Mucosa of rectum (tissue), 2 donors: ENCODE measurements around the gene GSTM3.
"Not testable (repeated sequence)": the region's sequence is repeated elsewhere in the genome, so short reads cannot be mapped to it uniquely, and the experiment has no call there.

Experiments
- H3K27ac ChIP-seq, 2 donors: one replicate each; pipeline ENCODE4 v1.7.0; 2013; ENCODE audit warnings: inconsistent platforms in 2 of 2, low read depth in 2 of 2, low read length in 2 of 2
- H3K27me3 ChIP-seq, 2 donors: one replicate each; pipeline ENCODE4 v1.7.0; 2013; ENCODE audit warnings: low read length in 2 of 2; ENCODE audit not compliant: control insufficient read depth in 2 of 2, insufficient read depth in 2 of 2
- H3K36me3 ChIP-seq, 2 donors: one replicate each; pipeline ENCODE4 v1.7.0; 2013; ENCODE audit warnings: low read length in 2 of 2; ENCODE audit not compliant: control insufficient read depth in 2 of 2, insufficient read depth in 2 of 2
- H3K4me1 ChIP-seq, 2 donors: one replicate each; pipeline ENCODE4 v1.7.0; 2013; ENCODE audit warnings: low read length in 2 of 2, mild to moderate bottlenecking in 1 of 2; ENCODE audit not compliant: control insufficient read depth in 2 of 2, insufficient read depth in 2 of 2
- H3K4me3 ChIP-seq, 2 donors: one replicate each; pipeline ENCODE4 v1.7.0; 2013; ENCODE audit warnings: low read length in 2 of 2
- H3K9ac ChIP-seq, 2 donors: one replicate each; pipeline ENCODE4 v1.7.0; 2013; ENCODE audit warnings: low read length in 2 of 2, low read depth in 1 of 2, mild to moderate bottlenecking in 1 of 2
- H3K9me3 ChIP-seq, 2 donors: one replicate each; pipeline ENCODE4 v1.7.0; 2013; ENCODE audit warnings: low read length in 2 of 2; ENCODE audit not compliant: control insufficient read depth in 2 of 2
- donor health status: healthy.
- donor health status: Normal muscosa, but diverticular disease.

The GSTM3 gene

DNA sequence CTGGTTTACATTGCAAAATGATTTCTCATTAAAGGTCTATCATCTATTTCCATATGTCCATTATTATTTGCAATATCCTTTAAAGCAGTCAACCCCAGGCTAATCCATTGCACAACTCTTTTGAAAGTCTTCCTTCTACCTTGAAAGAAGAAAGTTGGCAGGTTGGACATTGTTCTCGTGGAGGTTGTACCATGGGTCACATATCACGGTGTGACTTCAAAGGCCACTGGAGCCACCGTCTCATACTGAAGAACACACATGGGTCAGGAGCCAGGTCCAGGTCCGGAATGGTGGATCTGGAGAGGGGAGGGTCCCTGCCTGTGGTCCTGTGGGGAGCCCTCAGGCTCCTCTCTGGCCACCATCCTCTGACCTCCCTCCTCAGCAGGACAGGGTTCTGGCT lies 54.9 kb downstream of the GSTM3 start:
- not testable (repeated sequence) for H3K36me3 ChIP-seq, H3K9ac ChIP-seq, H3K4me3 ChIP-seq, H3K27me3 ChIP-seq, H3K9me3 ChIP-seq, H3K4me1 ChIP-seq, H3K27ac ChIP-seq

DNA sequence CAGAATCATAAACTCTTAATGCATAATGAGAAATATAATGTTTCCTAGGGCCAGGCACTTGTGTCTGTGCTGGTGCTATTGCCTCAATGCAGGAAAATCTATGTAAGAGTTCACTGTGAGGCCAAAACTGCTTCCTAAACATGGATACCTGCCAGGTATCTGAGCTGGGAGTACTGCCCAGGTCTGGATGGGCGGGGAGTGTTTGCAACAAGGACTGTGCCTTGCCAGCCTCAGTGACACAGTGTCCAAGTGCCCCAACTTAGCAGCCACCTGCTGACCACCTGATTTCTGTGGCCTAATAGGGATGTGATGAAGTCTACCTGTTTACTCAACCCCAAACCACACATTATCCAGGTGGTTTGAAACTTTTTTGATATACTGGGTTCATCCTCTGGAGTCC lies 55.4 kb downstream of the GSTM3 start:
- H3K9ac ChIP-seq, H3K27ac ChIP-seq: not testable (repeated sequence)

DNA sequence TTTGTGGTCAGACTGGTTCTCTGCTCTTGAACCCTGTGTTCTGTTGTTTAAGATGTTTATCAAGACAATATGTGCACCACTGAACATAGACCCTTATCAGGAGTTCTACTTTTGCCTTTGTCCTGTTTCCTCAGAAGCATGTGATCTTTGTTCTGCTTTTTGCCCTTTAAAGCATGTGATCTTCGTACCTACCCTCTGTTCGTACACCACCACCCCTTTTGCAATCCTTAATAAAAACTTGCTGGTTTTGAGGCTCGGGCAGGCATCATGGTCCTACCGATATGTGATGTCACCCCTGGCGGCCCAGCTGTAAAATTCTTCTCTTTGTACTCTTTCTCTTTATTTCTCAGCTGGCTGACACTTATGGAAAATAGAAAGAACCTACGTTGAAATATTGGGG lies 56.1 kb downstream of the GSTM3 start:
- not testable (repeated sequence) for H3K9ac ChIP-seq, H3K27me3 ChIP-seq, H3K4me3 ChIP-seq, H3K9me3 ChIP-seq, H3K4me1 ChIP-seq, H3K36me3 ChIP-seq, H3K27ac ChIP-seq

More for the DNA sequence above, 55.4 kb downstream of the GSTM3 start:
- not testable (repeated sequence) for H3K4me1 ChIP-seq, H3K4me3 ChIP-seq, H3K36me3 ChIP-seq, H3K27me3 ChIP-seq, H3K9me3 ChIP-seq
